ENCODE data around the gene JAKMIP1. TPM values are rescaled to one million over a fixed set of nuclear protein-coding genes. Genes with fewer than 3 reads are reported as not detected.

JAKMIP1 gene
- total RNA-seq, 4 donors from 2014 or later: 1.2 to 6.6 TPM; not detected in 2

DNA sequence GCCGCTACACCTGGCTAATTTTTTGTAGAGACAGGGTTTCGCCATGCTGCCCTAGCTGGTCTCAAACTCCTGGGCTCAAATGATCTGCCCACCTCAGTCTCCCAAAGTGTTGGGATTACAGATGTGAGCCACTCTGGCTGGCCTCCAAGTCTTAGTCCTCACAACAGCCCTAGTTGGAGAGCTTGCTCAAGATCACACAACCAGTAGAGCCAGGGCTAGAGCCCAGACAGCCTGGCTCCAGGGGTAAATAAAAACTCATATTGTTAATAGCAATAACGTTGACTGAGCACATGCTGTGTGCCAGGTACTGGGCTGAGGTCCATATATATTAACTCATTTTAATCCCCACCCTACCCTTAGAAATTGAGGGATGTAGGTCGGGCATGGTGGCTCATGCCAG lies 7.3 kb upstream of the JAKMIP1 start:
- no peak overlapping the region for H3K4me3 ChIP-seq

DNA sequence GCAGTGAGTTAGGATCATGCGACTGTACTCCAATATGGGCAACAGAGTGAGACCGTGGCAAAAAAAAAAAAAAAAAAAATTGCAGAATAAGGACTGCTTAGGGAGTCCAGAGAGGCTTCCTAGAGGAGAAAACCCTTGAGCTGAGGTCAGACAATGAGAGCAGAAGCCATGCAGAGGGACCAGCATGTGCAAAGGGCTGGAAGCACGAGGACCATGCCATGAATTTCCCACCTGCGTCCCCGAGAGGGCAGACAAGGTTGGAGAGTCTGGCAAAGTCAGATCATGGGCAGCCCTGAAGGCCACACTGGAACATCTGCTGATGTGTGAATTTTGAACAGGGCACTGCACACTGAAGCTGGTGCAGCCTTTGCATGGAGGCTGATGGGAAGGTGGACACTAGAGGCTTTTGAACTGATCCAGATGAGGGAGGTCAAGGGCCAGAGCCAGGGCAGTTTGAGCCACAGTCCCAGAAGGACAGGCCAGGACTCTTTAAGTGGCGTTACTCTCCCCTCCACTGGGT lies 6.5 kb upstream of the JAKMIP1 start:
- Histone ChIP-seq H3K4me3 (no peak overlapping the region), H3K27ac (no peak overlapping the region), H3K9me3 (no peaks in the 10 kb centered on the region), H3K27me3 (no peaks in the 10 kb centered on the region), H3K4me1 (no peaks in the 10 kb centered on the region), H3K36me3 (no peaks in the 10 kb centered on the region)
- DNase-seq: peak in 1 of 3 donors; percentile 24
- TF ChIP-seq, protein P1, sequence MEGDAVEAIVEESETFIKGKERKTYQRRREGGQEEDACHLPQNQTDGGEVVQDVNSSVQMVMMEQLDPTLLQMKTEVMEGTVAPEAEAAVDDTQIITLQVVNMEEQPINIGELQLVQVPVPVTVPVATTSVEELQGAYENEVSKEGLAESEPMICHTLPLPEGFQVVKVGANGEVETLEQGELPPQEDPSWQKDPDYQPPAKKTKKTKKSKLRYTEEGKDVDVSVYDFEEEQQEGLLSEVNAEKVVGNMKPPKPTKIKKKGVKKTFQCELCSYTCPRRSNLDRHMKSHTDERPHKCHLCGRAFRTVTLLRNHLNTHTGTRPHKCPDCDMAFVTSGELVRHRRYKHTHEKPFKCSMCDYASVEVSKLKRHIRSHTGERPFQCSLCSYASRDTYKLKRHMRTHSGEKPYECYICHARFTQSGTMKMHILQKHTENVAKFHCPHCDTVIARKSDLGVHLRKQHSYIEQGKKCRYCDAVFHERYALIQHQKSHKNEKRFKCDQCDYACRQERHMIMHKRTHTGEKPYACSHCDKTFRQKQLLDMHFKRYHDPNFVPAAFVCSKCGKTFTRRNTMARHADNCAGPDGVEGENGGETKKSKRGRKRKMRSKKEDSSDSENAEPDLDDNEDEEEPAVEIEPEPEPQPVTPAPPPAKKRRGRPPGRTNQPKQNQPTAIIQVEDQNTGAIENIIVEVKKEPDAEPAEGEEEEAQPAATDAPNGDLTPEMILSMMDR (IDR thresholded peaks at IDR 0.05): no peak
- TF ChIP-seq POLR2A (IDR thresholded peaks at IDR 0.05): no peak

More for the DNA sequence above, 7.3 kb upstream of the JAKMIP1 start:
- no peak overlapping the region for H3K27ac ChIP-seq
- DNase-seq: peak in 1 of 3 donors; percentile 3
- TF ChIP-seq, protein P1 (IDR thresholded peaks at IDR 0.05): no peak
- TF ChIP-seq POLR2A (IDR thresholded peaks at IDR 0.05): no peak
- no peaks in the 10 kb centered on the region for H3K9me3 ChIP-seq
- no peaks in the 10 kb centered on the region for H3K4me1 ChIP-seq
- no peaks in the 10 kb centered on the region for H3K36me3 ChIP-seq
- no peaks in the 10 kb centered on the region for H3K27me3 ChIP-seq

DNA sequence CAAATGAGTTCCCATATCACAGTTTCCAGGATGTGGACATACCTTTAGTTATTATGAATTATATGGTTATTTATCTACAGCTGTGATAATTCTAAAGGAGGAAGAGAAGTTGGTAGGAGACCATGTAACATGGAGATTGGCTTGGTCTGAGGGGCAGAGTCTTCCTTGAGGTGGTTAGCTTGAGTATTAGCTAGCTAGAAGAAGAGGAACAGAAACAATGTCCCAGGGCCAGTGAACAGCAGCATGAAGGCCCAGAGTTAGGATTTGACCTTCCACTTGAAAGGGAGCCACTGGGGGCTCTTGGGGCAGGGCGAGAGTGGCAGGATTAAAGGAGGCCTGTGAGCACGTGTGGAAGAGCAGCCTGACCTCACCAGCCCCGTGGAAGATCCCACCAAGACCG lies 5.6 kb upstream of the JAKMIP1 start:
- Histone ChIP-seq H3K4me1 (no peaks in the 10 kb centered on the region), H3K27me3 (no peaks in the 10 kb centered on the region), H3K4me3 (no peak overlapping the region), H3K9me3 (no peaks in the 10 kb centered on the region), H3K36me3 (no peaks in the 10 kb centered on the region), H3K27ac (no peak overlapping the region)
- TF ChIP-seq, protein P1 (IDR thresholded peaks at IDR 0.05): no peak
- no peak for TF ChIP-seq POLR2A (IDR thresholded peaks at IDR 0.05)
- DNase-seq: no peak

DNA sequence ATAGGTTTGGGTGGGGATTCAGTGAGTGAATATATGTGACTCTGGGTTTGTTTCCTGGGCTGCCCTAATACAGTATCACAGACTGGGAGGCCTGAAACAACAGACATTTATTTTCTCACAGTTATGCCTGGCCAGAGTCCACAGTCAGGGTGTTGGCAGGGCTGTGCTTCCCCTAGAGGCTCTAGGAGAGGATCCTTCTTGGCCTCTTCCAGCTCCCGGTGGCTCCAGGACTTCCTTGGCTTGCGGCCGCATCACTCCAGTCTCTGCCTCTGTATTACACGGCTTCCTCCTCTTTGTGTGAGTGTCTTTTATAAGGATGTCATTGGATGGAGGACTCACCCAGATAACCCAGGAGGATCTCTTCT lies 5.2 kb upstream of the JAKMIP1 start:
- no peaks in the 10 kb centered on the region for H3K9me3 ChIP-seq
- no peak overlapping the region for H3K4me3 ChIP-seq
- TF ChIP-seq POLR2A (IDR thresholded peaks at IDR 0.05): no peak
- TF ChIP-seq, protein P1 (IDR thresholded peaks at IDR 0.05): no peak
- no peaks in the 10 kb centered on the region for H3K36me3 ChIP-seq
- peak in 1 of 3 donors; percentile 21 for DNase-seq
- no peak overlapping the region for H3K27ac ChIP-seq
- H3K4me1 ChIP-seq: peaks cover 0 to 4% (median 0%) of the 10 kb centered on the region in 4 donors
- no peaks in the 10 kb centered on the region for H3K27me3 ChIP-seq

DNA sequence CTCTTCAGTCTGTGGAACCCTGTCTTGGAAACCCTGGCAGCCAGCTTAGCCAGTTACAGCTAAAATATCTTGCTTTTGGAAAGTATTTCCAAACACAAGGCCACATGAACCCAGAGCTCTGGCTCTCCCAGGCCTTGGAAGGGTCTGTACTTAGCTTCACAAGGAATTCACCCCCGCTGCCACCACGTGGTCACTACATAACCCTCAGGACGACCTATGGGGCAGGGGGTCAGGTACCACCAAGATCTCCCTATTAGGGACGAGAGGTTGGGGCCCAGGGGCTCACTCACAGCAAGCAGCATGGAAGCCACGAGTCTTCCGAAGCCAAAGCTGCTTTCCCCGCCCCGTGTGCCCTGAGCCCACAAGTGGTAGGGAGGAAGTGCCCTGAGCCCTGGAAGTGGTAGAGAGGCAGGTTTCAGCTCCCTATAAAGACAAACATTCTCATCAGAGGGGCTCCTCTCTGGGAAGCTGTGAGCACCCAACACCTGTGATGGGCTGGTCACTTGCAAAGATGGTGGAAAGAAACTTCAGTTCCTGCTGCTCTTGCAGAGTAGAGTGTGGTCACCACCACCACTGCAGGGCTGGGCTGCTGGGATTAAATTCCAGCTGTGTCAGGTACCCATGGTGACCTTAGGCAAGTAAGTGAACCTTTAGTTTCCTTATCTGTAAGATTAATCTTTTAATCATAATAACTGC lies 4.7 kb upstream of the JAKMIP1 start:
- Histone ChIP-seq H3K27ac (no peak overlapping the region), H3K4me1 (peaks cover 0 to 9% (median 1%) of the 10 kb centered on the region in 4 donors), H3K4me3 (no peak overlapping the region), H3K36me3 (no peaks in the 10 kb centered on the region), H3K27me3 (no peaks in the 10 kb centered on the region), H3K9me3 (no peaks in the 10 kb centered on the region)
- DNase-seq: peak in 1 of 3 donors; percentile 30
- TF ChIP-seq, protein P1 (IDR thresholded peaks at IDR 0.05): no peak
- no peak for TF ChIP-seq POLR2A (IDR thresholded peaks at IDR 0.05)
